LHCN-M2 (cell line): ENCODE measurements around the gene GPR132. TPM values are rescaled to one million over a fixed set of nuclear protein-coding genes. Genes with fewer than 3 reads are reported as not detected.
"Not testable (repeated sequence)": the region's sequence is repeated elsewhere in the genome, so short reads cannot be mapped to it uniquely, and the experiment has no call there.

Experiments
- DNase-seq: peaks from one replicate; pipeline ENCODE4 v3.0.0-alpha.2; 2012; ENCODE audit warnings: low read depth
- total RNA-seq: library from RNA; depleted of rRNA; stranded (reverse); fragments of >200 nt; gene quantifications from 2 replicates; pipeline ENCODE4 v1.2.3, GENCODE V29; 2014

The GPR132 gene
- total RNA-seq, 1 experiment from 2014 or later: not detected

GRCh38 chr14:105043641-105044040 lies 21.6 kb downstream of the GPR132 start:
- no peak for DNase-seq

- DNase-seq: no peak
These were observed 22.4 kb downstream of the GPR132 start for GRCh38 chr14:105042813-105043212.

- DNase-seq: no peak
These were observed 23.1 kb downstream of the GPR132 start for GRCh38 chr14:105041841-105042765.

DNA sequence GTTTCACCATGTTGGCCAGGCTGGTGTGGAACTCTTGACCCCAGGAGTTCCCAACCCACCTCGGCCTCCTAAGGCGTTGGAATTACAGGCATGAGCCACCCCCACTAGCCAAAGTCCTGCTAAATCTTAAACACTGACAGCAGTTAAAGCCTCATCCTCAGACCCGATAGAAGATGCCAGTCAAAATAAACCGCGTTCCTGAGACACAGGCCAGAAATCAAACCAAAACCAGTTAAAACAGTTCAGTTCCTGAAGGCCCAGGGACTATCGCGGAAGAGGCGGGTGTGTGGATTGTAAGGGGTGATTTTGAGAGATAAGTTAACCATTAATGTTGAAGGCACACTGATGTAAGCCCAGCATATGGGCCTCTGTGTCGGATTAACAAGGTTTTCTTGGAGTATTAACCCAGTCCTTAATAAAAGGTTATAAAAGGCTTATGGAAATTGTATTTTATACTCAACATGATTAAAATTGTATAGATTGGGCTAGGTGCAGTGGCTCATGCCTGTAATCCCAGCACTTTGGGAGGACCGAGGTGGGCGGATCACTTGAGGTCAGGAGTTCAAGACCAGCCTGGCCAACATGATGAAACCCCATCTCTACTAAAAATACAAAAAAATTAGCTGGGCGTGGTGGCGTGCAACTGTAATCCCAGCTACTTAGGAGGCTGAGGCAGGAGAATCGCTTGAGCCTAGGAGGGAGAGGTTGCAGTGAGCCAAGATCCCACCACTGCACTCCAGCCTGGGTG lies 25.6 kb downstream of the GPR132 start:
- no peak for DNase-seq

DNA sequence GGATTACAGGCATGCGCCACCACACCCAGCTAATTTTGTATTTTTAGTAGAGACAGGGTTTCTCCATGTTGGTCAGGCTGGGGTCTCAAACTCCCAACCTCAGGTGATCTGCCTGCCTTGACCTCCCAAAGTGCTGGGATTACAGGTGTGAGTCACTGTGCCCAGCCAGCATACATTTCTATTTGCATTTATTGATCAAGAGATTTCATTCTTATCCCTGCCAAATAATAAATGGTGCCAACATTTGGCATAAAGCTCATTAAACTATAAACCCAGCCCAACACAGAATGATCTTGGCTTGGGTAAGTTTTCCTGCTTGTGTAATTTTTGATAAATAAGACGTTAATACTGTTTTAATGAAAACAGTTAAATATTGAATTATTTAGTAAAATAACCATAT lies 29.6 kb downstream of the GPR132 start:
- DNase-seq: not testable (repeated sequence)

- DNase-seq: no peak
These were observed 30.8 kb downstream of the GPR132 start for GRCh38 chr14:105034315-105035039.

DNA sequence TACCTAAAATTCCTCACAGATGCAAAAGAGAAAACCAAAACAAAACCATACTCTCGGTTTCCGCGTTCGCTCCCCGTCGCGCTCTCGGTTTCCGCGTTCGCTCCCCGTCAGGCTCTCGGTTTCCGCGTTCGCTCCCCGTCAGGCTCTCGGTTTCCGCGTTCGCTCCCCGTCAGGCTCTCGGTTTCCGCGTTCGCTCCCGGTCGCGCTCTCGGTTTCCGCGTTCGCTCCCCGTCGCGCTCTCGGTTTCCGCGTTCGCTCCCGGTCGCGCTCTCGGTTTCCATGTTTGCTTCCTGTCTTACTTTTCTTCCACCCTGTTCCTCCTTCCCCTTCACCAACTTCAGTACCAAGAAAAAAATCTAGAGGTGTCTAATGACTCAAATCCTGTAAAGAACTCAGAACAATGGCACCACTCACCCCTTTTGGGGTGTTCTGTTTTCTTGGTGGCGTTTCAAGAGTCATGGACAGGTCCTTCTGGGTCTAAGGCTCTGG lies 31.8 kb downstream of the GPR132 start:
- not testable (repeated sequence) for DNase-seq

DNA sequence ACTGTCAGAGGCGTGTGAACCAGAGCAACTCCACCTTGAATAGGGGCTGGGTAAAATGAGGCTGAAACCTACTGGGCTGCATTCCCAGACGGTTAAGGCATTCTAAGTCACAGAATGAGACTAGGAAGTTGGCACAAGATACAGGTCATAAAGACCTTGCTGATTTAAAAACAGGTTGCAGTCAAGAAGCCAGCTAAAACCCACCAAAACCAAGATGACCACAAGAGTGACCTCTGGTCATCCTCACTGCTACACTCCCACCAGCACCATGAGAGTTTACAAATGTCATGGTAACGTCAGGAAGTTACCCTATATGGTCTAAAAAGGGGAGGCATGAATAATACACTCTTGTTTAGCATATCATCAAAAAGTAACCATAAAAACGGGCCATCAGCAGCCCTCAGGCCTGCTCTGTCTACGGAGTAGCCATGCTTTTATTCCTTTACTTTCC lies 32.8 kb downstream of the GPR132 start:
- DNase-seq: not testable (repeated sequence)

DNA sequence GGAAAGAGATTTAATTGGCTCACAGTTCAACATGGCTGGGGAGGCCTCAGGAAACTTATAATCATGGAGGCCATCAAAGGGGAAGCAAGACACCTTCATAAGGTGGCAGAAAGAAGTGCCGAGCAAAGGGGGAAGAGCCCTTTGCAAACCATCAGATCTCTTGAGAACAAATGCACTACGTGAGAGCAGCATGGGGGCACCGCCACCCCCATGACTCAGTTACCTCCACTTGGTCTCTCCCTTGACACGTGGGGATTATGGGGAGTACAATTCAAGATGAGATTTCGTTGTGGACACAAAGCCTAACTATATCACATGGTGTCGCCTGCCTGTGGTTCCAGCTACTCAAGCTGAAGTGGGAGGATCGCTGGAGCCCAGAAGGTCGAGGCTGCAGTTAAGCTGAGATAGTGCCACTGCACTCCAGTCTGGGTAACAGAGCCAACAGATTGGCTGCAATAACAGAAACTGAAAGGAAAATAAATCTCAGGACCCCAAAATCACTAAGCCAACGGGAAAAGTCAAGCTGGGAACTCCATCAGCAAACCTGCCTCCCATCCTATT lies 34.3 kb downstream of the GPR132 start:
- no peak for DNase-seq

DNA sequence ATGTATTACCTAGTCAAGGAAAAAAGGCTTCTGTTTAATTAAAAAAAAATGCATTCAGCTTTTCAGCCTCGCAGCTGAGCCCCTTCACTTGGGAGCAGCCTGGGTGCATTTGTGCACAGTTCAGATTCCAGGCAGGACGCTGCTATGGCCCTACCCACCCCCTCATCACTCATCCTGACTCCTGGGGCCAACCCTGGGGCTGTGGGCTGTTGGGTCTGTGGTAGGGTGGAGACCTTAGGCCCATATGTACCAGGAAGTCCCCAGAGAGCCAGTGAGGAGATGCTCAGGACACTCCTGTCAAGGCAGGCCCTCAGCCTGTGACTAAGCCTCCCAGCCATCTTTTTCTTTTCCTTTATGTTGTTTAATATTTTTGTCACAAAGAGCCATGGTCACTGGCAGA lies 35.0 kb downstream of the GPR132 start:
- DNase-seq: no peak

DNA sequence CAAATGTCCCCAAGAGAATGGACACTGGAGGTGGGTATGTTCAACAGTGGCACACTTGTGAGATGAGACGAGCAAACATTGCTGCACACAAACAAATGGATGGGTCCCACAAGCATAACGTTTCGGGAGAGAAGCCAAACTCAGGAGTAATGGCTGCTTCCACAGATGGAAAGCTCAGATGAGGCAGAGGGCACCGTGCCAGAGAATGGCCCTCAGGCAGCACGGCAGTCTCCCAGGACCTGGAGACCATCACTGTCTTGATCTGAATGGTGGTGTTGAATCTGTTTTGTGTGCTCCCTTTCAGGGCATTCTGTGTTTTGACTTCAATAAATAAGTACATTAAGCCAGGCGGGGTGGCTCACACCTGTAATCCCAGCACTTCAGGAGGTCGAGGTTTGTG lies 35.8 kb downstream of the GPR132 start:
- DNase-seq: no peak

- no peak for DNase-seq
These were observed 36.8 kb downstream of the GPR132 start for GRCh38 chr14:105028251-105028927.

DNA sequence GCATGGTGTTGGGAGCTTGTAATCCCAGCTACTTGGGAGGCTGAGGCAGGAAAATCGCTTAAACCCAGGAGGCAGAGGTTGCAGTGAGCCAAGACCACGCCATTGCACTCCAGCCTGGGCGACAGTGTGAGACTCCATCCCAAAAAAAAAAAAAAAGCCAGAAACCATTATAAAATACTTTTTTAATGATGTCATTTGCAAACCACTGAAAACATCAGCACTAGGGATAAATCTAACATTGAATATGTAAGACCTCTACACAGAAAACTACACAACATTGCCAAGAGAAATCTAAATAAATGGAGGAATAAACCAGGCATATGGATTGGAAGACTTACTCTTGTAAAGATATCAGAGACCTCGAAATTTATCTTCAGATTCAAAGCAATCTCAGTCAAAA lies 37.5 kb downstream of the GPR132 start:
- not testable (repeated sequence) for DNase-seq

GRCh38 chr14:105026802-105027563 lies 38.2 kb downstream of the GPR132 start:
- DNase-seq: peak; percentile 58

GRCh38 chr14:105026033-105026785 lies 39.0 kb downstream of the GPR132 start:
- DNase-seq: peak; percentile 70

- no peak for DNase-seq
These were observed 39.8 kb downstream of the GPR132 start for GRCh38 chr14:105025429-105025828.

DNA sequence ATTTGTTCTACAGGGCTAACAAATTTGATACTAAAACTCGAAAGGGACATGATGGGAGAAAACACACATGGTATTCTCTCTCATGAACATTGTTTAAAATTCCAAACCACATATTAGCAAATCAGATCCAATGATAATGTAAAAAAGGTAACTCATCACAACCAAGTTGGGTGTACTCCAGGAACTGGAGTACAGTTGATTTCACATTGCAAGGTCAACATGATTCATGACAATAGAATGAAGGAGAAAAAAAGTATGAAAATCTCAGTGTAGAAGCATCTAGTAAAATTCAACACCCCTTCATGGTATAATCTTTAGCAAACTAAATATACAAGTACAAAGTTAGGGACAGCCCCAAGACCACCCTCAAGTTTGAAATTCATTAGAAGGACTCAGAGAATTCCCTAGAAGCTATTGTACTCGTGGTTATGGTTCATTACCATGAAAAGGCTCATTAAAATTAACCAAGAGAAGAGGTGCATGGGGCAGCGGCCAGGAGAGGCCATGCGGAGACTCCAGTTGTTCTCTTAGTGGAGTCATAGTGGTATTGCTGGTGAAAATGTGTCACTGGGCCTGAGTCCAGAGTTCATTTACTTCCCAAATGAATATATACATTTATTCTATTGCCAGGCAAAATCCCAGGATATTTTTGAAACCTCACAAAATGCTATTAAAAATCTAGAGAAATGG lies 41.3 kb downstream of the GPR132 start:
- DNase-seq: peak; percentile 83

GRCh38 chr14:105023144-105023543 lies 42.1 kb downstream of the GPR132 start:
- no peak for DNase-seq

GRCh38 chr14:105022276-105022670 lies 43.0 kb downstream of the GPR132 start:
- DNase-seq: no peak
